Adrenal gland (tissue), 5 donors: ENCODE data around the gene DPM3.

Experiments
- CTCF ChIP-seq, 6 experiments: fragments of 450-650 bp in 4 of 6; fragments of 200-600 bp in 2 of 6; sonication (generic) in 1 of 6; IDR thresholded peaks; 1 replicate in 5 of 6; 2 replicates in 1 of 6; pipeline versions ENCODE4 v1.5.1 to v1.8.0; 2016 to 2021; ENCODE audit warnings: antibody characterized with exemption in 6 of 6, mild to moderate bottlenecking in 2 of 6, moderate library complexity in 1 of 6
- POLR2A ChIP-seq, 2 donors: fragments of 450-650 bp; IDR thresholded peaks; one replicate each; pipeline ENCODE4 v1.6.1; 2017; ENCODE audit warnings: antibody characterized with exemption in 2 of 2, mild to moderate bottlenecking in 2 of 2, moderate library complexity in 1 of 2
- donor health status: DM: no; HTN: no; CAD: no.

GRCh38 chr1:155184835-155185782 lies 44.8 kb upstream of the DPM3 start:
- TF ChIP-seq CTCF (IDR thresholded peaks at IDR 0.05) = no peak
- no peak for TF ChIP-seq POLR2A (IDR thresholded peaks at IDR 0.05)
